Activated CD4-positive, alpha-beta T cell treated with anti-CD3 and anti-CD28 coated beads, Interleukin-2, amount 50 U/mL, for 24 hours (primary cell): ENCODE measurements around the gene ITGA6.
"Not testable (repeated sequence)": the region's sequence is repeated elsewhere in the genome, so short reads cannot be mapped to it uniquely, and the experiment has no call there.

Experiments
- DNase-seq, 2 donors: peaks; one replicate each; pipeline ENCODE4 v3.0.0-alpha.2; 2020; ENCODE audit warnings: low read depth in 1 of 2, low spot score in 1 of 2

Gene ITGA6

DNA sequence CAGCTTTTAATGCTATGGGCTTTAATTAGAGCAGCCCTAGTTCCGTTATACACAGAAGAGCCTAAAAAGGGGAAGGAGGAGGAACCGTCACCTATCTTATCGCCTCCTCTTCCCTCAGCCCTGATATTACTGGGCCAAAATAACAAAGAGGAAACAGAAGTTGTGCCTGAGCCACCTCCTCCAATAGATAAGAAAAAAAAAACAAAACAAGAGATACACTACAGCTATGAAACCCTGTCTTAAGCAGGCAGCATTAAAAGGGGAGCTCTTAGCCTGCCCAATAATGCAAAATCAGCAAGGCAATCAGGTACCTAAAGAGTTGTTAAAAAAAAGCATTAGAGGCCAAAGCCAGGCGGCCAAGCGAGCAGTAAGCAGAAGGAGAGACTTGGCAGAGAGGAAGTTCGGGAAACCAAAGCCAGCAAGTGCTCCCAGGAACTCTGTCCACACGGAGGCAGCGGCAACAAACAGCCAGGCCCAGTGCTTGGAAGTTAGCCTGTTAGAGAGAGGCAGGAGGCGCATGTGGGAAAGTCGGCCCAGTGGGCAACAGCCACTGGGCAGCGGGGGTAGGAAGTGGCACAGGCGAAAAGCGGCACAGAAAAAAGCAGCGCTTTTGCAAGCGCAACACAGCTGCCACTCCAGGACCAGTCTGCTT lies 86.7 kb downstream of the ITGA6 start:
- DNase-seq = no peak

DNA sequence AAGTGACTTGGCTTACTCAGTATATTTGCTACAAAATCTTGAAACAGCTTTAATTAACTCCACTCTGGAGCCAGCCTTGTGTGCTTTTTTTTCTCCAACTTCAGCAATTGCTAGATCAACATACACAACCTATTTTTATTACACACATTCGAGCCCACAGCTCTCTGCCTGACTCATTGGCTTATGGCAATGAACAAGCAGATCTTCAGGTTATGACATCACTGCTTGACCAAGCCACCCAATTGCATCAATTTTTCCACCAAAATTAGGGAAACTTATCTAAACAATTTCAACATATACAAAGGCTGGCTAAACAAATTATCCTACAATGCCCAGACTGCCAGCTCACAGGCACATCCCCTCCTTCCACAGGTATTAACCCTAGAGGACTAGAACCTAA lies 88.9 kb downstream of the ITGA6 start:
- DNase-seq = no peak

DNA sequence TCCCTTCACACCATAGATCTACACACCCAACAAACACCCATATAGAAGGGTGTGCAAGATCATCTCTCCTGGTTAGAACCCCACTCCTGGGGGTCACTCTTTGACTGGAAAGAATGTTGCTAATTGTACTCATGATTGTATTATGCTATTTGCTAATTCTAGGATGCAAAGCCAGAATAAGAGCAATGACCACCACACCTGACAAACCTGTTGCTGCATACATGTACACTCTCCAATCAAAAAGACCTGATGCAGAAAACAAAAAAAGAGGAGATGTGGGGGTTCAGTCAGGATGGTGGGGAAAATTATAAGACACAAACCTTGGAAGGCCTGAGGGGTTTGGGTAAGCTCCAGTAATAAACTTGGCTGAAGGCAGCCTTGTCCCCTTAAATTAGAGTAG lies 91.6 kb downstream of the ITGA6 start:
- no peak for DNase-seq

DNA sequence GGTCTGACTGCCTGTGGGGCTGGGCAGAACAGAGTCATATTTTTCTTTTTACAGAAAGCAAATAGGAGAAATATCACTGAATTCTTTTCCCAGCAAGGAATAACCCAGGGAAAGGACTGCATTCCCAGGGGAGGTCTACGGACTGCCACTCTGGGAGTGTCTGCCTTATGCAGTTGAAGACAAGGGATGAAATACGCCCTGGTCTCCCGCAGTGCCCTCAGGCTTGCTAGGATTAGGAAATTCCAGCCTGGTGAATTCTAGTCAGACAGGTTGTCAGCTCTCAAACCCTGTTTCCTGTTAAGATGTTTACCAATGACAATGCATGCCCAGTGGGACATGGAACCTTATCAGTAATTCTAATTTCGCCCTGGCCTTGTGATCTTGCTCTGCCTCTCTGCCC lies 98.2 kb downstream of the ITGA6 start:
- no peak for DNase-seq

DNA sequence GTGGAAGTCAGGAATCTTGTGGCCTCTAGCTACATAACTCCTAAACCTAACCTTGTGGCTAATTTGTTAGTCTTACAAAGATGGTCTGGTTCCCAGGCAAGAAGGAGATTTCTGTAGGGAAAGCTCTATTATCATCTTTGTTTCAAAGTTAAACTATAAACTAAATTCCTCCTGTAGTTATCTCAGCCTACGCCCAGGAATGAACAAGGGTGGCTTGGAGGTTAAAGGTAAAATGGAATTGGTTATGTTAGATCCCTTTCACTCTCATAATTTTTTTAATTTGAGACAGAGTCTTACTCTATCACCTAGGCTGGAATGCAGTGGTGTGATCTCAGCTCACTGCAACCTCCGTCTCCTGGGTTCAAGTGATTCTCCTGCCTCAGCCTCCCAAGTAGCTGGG lies 103.9 kb downstream of the ITGA6 start:
- DNase-seq = no peak

DNA sequence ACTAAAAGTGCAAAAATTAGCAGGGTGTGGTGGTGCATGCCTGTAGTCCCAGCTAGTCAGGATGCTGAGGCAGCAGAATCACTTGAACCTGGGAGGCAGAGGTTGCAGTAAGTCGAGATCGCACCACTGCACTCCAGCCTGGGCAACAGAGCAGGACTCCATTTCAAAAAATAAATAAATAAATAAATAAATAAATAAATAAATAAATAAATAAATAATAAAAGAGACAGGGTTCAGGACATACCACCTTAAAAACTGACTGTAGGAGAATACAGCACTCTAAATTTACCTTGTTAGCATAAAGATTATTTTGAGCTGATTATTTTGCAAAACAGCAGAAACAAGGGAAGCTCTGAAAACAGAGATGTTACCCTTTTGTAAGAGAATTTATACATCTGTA lies 105.1 kb downstream of the ITGA6 start:
- not testable (repeated sequence) for DNase-seq

DNA sequence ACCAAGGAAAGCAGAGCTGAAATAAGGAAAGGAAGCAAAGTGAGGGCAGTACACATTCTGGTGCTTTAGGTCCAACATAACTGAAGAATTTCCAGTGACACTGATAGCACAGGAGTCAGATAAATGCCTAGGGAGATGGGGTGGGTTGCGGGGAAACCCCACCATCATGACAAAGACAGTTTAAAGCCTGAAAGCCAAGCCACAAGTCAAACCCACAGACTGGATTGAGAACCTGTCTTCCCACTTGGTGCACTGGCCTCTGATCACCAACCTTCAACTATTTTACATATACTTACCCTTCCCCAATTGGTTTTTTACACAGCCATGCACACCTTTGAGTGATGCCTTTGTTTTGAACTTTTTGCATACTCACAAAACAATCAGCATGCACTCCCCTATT lies 106.3 kb downstream of the ITGA6 start:
- no peak for DNase-seq

DNA sequence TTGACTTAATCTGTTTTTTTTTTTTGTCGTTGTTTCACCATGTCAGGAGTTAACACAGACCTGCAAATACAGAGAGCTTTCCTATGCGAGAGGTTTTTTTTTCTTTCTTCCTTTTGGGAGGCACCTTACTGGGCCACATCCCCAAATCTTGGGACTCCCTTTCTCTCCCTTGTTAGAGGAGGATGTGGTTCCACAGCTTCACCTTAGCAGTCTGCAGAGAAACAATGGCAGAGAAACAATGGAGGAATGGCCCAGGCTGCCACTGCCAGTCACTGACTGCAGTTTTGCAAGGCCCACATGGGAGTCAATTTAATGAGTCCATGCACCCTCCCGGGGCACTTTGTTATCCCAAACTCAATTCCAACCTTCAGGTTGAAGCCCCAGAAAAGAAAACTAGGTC lies 107.7 kb downstream of the ITGA6 start:
- no peak for DNase-seq

DNA sequence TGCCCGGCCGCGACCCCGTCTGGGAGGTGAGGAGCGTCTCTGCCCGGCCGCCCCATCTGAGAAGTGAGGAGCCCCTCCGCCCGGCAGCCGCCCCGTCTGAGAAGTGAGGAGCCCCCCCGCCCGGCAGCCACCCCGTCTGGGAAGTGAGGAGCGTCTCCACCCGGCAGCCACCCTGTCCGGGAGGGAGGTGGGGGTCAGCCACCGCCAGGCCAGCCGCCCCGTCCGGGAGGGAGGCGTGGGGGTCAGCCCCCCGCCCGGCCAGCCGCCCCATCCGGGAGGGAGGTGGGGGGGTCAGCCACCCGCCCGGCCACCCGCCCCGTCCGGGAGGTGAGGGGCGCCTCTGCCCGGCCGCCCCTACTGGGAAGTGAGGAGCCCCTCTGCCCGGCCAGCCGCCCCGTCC lies 110.5 kb downstream of the ITGA6 start:
- DNase-seq = not testable (repeated sequence)

DNA sequence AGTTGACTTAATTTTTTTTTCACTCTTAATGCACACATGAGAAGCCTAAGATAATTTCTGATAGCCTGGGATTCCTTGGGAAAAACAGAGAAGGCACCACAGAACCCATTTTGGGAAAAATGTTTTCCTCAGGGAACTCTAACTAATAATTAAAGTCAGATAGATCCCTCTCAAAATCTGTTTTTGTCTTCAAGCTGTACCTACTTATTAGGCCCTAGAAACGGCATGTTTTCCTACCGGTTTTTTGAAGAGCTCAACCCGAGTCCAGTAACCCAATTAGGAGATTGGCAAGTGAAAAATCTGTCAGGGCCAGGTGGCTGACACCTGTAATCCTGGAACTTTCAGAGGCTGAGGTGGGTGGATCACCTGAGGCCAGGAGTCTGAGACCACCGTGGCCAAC lies 112.4 kb downstream of the ITGA6 start:
- DNase-seq = no peak

DNA sequence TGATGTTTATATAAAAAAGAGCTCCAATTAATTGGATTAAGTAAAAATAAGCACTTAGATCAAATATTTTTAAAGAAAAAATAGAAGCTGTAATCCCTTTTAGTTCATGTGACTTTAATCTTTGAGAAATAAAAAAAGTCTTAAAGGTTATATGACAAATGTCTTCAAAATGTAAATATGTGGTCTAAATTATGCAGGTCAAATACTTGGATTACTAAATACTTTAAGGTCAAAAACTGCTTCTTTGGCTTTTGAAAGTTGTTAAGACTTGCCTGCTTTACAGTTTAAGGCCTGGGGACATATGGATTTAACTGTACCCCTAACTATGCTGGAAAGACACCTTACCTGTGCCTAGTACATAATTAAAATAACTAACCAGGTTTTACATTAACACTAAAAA lies 113.0 kb downstream of the ITGA6 start:
- no peak for DNase-seq

DNA sequence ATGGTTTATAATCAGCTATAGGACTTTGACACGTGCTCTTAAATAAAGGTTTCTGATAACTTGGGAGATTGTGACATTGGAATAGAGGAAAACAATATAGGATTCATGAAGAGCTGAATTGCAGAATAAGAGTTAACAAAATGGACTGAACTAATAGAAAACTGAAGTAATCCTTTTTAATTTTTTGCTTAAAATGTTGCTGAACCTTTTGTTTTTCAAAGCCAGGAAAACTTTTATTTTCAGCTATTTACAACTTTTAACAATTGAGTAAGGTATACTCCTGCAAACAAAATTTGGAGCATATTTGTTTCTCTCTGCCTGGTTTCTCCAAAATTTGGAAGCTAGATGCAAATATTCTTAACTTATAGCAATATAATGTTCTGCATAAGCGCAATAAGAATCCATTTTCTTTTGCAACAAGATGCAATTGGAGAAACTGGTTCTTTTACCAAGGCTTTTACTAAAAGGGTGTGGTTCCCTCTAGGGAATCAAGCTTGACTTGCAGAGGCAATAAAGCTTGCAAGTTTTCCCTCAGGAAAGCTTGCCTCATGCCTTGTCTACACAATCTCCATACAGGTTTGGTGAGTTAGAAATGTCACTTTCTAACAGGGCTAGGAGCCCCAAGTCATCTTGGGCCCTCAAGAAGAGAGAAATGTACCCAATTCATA lies 118.2 kb downstream of the ITGA6 start:
- no peak for DNase-seq

DNA sequence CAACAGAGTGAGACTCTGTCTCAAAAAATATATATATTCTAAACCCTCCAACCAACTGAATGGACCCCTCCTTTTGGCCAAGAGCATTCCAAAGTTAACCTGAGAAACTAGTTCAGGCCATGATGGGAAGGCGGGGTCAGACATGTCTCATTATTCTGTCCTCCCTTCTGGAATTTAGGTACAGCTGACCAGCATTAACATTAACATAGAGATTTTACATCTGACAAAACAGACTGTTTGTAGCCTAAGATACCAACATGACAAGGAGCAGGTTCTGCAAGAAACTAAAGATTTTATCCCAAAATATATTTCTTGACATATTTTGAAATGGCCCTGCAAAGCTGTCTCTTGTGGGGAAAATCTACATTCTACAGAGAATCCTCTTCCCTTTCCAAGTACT lies 121.7 kb downstream of the ITGA6 start:
- no peak for DNase-seq

DNA sequence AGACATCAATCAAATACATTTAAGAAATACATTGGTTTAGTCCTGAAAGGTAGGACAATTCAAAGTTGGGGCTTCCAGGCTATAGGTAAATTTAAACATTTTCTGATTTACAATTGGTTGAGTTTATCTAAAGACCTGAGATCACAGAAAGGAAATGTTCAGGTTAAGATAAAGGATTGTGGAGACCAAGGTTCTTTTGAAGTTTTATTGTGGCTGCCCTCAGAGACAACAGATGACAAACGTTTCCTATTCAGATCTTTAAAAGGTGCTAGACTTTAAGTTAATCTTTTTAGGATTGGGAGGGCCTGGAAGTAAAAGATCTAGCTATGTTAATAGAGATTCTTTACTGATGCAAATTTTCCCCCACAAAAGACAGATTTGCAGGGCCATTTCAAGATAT lies 122.4 kb downstream of the ITGA6 start:
- DNase-seq = not testable (repeated sequence)

DNA sequence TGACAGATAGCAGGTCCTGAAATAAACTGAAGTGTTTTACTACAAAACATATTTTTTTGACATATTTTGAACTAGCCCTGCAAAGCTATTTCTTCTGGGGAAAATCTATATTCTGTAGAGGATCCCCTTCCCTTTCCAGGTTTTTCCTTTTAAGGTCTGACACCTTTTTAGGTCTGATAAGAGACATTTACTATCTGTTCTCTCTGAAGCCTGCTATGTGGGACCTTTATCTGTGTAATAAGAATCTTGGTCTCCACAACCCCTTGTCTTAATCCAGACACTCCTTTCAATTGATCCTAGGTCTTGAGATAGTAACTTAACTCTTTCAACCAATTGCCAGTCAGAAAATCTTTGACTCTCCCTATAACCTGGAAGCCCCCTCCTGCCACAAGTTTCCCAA lies 123.0 kb downstream of the ITGA6 start:
- no peak for DNase-seq

DNA sequence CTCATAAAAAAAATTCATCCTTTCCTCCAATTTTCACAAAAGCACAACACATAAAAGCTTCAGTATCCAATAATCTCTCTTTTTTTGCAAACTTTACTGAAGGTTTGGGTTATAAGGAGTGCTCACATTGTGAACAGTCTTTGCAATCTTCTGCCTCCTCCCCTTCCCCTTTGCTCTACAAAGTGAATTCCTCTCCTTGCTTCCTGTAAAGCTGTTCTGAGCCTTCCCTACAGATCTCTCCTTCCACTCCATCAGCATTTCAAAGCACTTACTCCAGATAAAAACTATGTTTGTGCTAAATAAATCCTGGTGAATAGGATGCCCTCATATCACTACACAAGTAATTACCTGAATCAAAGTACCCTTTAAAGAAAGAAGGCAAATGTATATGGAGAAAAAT lies 123.9 kb downstream of the ITGA6 start:
- no peak for DNase-seq

DNA sequence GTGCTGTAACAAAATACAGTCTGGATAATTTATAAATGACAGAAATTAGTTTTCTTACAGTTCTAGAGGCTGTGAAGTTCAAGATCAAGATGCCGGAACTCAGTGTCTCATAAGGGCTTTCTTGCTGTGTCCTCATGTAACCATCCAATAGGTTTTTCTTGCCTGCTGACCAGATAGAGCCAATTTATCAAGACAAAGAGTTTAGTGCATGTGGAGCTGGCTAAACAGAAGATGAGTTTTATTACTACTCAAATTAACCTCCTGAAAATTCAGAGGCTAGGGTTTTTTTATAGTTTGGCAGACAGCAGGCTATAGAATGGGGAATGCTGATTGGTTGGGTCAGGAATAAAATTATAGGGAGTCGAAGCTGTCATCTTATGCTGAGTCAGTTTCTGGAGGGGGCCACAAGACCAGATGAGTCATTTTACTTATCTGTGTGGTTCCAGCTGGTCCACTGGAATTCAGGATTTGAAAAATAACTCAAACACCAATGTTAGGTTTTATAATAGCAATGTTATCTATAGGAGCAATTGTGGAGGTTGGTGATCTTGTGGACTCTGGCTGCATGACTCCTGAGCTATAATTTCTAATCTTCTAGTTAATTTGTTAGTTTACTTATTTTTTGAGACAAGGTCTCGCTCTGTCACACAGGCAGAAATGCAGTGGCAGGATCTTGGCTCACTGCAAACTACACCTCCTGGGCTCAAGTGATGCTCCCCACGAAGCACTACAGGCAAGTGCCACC lies 125.3 kb downstream of the ITGA6 start:
- DNase-seq = no peak

DNA sequence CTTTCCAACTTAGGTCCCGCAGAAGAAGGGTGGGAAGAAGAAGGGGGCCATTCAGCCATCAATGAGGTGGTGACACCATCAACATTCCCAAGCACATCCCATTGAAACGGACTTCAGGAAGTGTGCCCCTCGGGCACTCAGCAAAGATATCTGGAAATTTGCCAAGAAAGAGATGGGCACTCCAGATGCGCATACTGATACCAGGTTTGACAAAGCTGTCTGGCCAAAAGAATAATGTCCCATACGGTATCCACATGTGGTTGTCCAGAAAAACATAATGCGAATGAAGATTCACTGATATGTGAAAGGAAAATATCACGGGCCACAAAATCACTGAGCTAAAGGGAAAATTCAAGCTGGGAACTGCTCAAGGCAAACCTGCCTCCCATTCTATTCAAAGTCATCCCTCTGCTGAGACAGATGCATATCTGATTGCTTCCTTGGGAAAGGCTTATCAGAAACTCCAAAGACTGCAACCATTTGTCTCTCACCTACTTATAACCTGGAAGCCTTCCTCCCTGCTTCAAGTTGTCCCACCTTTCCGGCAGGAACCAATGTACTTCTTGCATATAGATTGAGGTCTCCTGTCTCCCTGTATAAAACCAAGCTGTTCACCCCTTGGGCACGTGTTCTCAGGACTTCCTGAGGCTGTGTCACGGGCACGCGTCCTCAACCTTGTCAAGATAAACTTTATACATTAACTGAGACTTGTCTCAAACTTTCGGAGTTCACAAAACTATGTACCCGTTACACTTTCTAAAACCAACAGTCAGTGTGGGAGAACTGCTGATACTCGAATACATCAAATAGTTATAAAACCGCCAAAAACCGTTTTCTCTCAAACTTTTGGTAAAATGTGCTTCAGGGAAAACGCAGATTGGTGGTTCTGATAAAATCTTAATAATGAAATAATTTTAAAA lies 127.2 kb downstream of the ITGA6 start:
- no peak for DNase-seq

DNA sequence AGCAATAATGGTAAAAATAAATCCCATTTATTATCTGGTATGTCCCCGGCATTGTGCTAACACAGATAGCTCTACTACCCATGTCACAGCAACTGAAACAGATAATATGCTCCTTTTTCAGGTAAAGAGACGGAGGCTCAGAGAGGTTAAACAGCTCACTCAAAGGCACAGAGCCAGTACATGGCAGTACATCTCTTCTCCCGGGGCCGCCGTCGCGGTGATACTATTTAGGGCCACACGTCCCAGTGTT lies 127.8 kb downstream of the ITGA6 start:
- no peak for DNase-seq
